HepG2 (cell line): ENCODE measurements around the gene FLRT3. TPM values are rescaled to one million over a fixed set of nuclear protein-coding genes. Genes with fewer than 3 reads are reported as not detected.
A peak's percentile ranks its signal among the peaks of the same experiment; 100 is the strongest.

Experiments
- AGO1 ChIP-seq: fragments of 200-400 bp; formaldehyde crosslinking; IDR thresholded peaks from 2 replicates; pipeline ENCODE4 v1.6.1; 2017; ENCODE audit warnings: mild to moderate bottlenecking, low read depth, low read length, moderate library complexity; ENCODE audit not compliant: poor library complexity, severe bottlenecking
- BCLAF1 ChIP-seq: fragments of 450-650 bp; IDR thresholded peaks from 2 replicates; pipeline ENCODE4 v1.6.1; 2017; ENCODE audit warnings: mild to moderate bottlenecking
- CAMTA2 ChIP-seq: sonication (generic); formaldehyde crosslinking; IDR thresholded peaks from 2 replicates; pipeline ENCODE4 v1.4.0; 2020; ENCODE audit warnings: mild to moderate bottlenecking, missing genetic modification reagents, borderline replicate concordance
- CBX1 ChIP-seq: IDR thresholded peaks from one replicate; pipeline ENCODE4 v1.6.1; 2016; ENCODE audit warnings: antibody characterized with exemption, low read depth
- E2F5 ChIP-seq: sonication (generic); formaldehyde crosslinking; conservative IDR thresholded peaks from 2 replicates; pipeline ENCODE4 v1.4.0; 2020; ENCODE audit warnings: missing genetic modification reagents
- ETS1 ChIP-seq: sonication (generic); formaldehyde crosslinking; IDR thresholded peaks from 2 replicates; pipeline ENCODE4 v1.4.0; 2020; ENCODE audit warnings: missing genetic modification reagents
- HMG20A ChIP-seq: IDR thresholded peaks from 2 replicates; pipeline ENCODE4 v1.6.1; 2016; ENCODE audit warnings: borderline replicate concordance
- HOMEZ ChIP-seq: IDR thresholded peaks from 2 replicates; pipeline ENCODE4 v1.6.1; 2016; ENCODE audit warnings: low read depth
- KDM2A ChIP-seq: sonication (generic); formaldehyde crosslinking; IDR thresholded peaks from 2 replicates; pipeline ENCODE4 v1.4.0; 2020; ENCODE audit warnings: low read depth, missing genetic modification reagents, borderline replicate concordance
- KLF6 ChIP-seq: IDR thresholded peaks from 2 replicates; pipeline ENCODE4 v1.8.0; 2016; ENCODE audit warnings: missing biosample characterization, missing genetic modification reagents
- NCOA2 ChIP-seq: sonication (generic); formaldehyde crosslinking; IDR thresholded peaks from 2 replicates; pipeline ENCODE4 v1.8.0; 2022; ENCODE audit warnings: inconsistent platforms
- SMAD1 ChIP-seq: sonication (generic); formaldehyde crosslinking; IDR thresholded peaks from 2 replicates; pipeline ENCODE4 v1.4.0; 2020; ENCODE audit warnings: missing genetic modification reagents, low read depth, mild to moderate bottlenecking, borderline replicate concordance
- SP1 ChIP-seq, 2 experiments: fragments of 450-650 bp in 1 of 2; sonication (generic) in 1 of 2; formaldehyde crosslinking in 1 of 2; IDR thresholded peaks; 2 replicates each; pipeline versions ENCODE4 v1.4.0 to v1.6.1; 2016 to 2020; ENCODE audit warnings: missing genetic modification reagents in 1 of 2
- TBX2 ChIP-seq: sonication (generic); formaldehyde crosslinking; IDR thresholded peaks from 2 replicates; pipeline ENCODE4 v1.5.0; 2020; ENCODE audit warnings: missing genetic modification reagents, mild to moderate bottlenecking, borderline replicate concordance
- TCF7L2 ChIP-seq: IDR thresholded peaks from 2 replicates; pipeline ENCODE4 v1.6.1; 2011; ENCODE audit warnings: mild to moderate bottlenecking, low read depth, low read length, moderate library complexity
- ZC3H4 ChIP-seq: sonication (generic); formaldehyde crosslinking; IDR thresholded peaks from 2 replicates; pipeline ENCODE4 v1.4.0; 2020; ENCODE audit warnings: missing genetic modification reagents, borderline replicate concordance
- ZFAT ChIP-seq: sonication (generic); formaldehyde crosslinking; conservative IDR thresholded peaks from 2 replicates; pipeline ENCODE4 v1.8.1; 2023; ENCODE audit warnings: missing genetic modification reagents, inconsistent platforms
- ZNF337 ChIP-seq: sonication (generic); formaldehyde crosslinking; IDR thresholded peaks from 2 replicates; pipeline ENCODE4 v1.5.1; 2020; ENCODE audit warnings: missing genetic modification reagents, low read depth, mild to moderate bottlenecking, borderline replicate concordance
- ZNF530 ChIP-seq: sonication (generic); formaldehyde crosslinking; IDR thresholded peaks from 2 replicates; pipeline ENCODE4 v1.5.0; 2020; ENCODE audit warnings: low read depth, mild to moderate bottlenecking, missing genetic modification reagents
- ZNF543 ChIP-seq: sonication (generic); formaldehyde crosslinking; IDR thresholded peaks from 2 replicates; pipeline ENCODE4 v1.4.0; 2020; ENCODE audit warnings: mild to moderate bottlenecking, missing genetic modification reagents
- ZNF619 ChIP-seq: sonication (generic); formaldehyde crosslinking; IDR thresholded peaks from 2 replicates; pipeline ENCODE4 v1.4.0; 2020; ENCODE audit warnings: mild to moderate bottlenecking, missing genetic modification reagents
- ZNF775 ChIP-seq: sonication (generic); formaldehyde crosslinking; IDR thresholded peaks from 2 replicates; pipeline ENCODE4 v1.4.0; 2020; ENCODE audit warnings: missing genetic modification reagents, mild to moderate bottlenecking, moderate library complexity, borderline replicate concordance
- ZNF792 ChIP-seq: IDR thresholded peaks from 2 replicates; pipeline ENCODE4 v1.6.1; 2016
- polyA plus RNA-seq, 8 experiments: library from polyadenylated mRNA; depleted of rRNA in 3 of 8; stranded (reverse) in 7 of 8; unstranded in 1 of 8; fragments of >200 nt; fragmentation: Illumina TruSeq in 4 of 8; extraction: Trizol in 4 of 8; gene quantifications; 2 replicates each; pipeline versions ENCODE4 v1.2.1 to v1.2.3, GENCODE V29; 2011 to 2016; ENCODE audit warnings: low read depth in 4 of 8, missing spikeins in 1 of 8, mixed read lengths in 1 of 8; ENCODE audit not compliant: insufficient read depth in 1 of 8
- total RNA-seq, 5 experiments: library from RNA; depleted of rRNA; stranded (reverse); fragments of >200 nt; fragmentation: Illumina TruSeq; extraction: Trizol; gene quantifications; 2 replicates each; pipeline ENCODE4 v1.2.3, GENCODE V29; 2016; ENCODE audit warnings: low read depth in 1 of 5
- TF ChIP-seq, protein P1 (sequence below): sonication (generic); formaldehyde crosslinking; IDR thresholded peaks from 2 replicates; pipeline ENCODE4 v1.4.0; 2020; ENCODE audit warnings: missing genetic modification reagents

The FLRT3 gene
- total and polyA plus RNA-seq, 2 of the 13 experiments (the other 11 are each of a cell fraction or from before 2014, with no cell fraction given) = 0.44 to 5.3 TPM

DNA sequence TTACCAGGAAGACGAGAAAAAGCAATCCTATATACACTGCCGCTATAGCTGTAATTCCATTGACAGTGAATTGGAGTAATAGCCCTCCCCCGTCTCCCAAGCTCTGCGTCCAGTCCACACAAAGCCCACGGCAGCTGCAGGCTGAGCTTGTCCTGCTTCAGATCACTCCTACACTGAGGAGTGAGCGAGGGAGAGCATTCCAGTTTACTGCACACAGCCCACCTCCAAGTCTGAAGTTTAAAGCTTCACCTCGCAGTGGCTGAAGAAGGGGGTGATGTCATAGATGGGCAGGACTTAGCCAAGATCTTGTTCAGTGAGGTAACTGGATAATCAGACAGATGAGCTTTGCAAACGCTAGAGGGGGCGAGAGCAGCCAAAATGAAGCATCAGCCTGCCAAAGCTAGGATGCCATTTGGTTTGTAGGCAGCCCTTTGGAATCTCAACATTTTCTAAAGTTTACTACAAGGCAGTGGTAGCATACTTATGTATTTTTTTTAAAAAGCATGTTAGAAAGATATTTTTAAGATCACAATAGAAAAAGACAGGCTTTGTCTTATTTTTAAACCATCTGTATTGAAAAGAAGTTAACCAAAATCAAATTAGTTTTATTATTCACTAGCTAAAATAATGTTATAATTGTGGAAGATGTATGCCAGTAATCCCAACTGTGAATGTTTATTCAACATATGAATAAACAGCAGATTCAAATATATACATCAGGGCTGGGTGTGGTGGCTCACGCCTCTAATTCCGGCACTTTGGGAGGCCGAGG, at the start of gene FLRT3 (continued):
- TF ChIP-seq ZNF543 (CRISPR knock-in tag) = no peak
- peak; percentile 52 for TF ChIP-seq KDM2A (CRISPR knock-in tag)
- TF ChIP-seq ETS1 (CRISPR knock-in tag) = no peak
- TF ChIP-seq HMG20A (CRISPR knock-in tag) = peak; percentile 25; the same call in 1 of the 2 replicates
- no peak for TF ChIP-seq ZNF619
- no peak for TF ChIP-seq ZFAT (CRISPR knock-in tag)
- TF ChIP-seq, protein P1, sequence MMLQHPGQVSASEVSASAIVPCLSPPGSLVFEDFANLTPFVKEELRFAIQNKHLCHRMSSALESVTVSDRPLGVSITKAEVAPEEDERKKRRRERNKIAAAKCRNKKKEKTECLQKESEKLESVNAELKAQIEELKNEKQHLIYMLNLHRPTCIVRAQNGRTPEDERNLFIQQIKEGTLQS (CRISPR knock-in tag) = peak; percentile 78
- TF ChIP-seq TBX2 (CRISPR knock-in tag) = no peak
- TF ChIP-seq CAMTA2 (CRISPR knock-in tag) = no peak
- TF ChIP-seq HOMEZ (CRISPR knock-in tag) = peak; percentile 92
- peak; percentile 67; the same call in 1 of the 2 replicates for TF ChIP-seq KLF6 (CRISPR knock-in tag)
- TF ChIP-seq ZNF792 = no peak
- no peak for TF ChIP-seq ZNF775 (CRISPR knock-in tag)
- peak; percentile 44 for TF ChIP-seq CBX1
- TF ChIP-seq NCOA2 (CRISPR knock-in tag) = no peak
- TF ChIP-seq AGO1 = no peak
- no peak for TF ChIP-seq ZC3H4 (CRISPR knock-in tag)
- TF ChIP-seq SMAD1 (CRISPR knock-in tag) = no peak
- no peak for TF ChIP-seq BCLAF1
- TF ChIP-seq TCF7L2 = no peak
- TF ChIP-seq SP1 (IDR thresholded peaks at IDR 0.05) = no peak
- TF ChIP-seq SP1 (CRISPR knock-in tag; IDR thresholded peaks at IDR 0.05) = peak; percentile 39; the same call in 1 of the 2 replicates
- no peak for TF ChIP-seq E2F5
- no peak for TF ChIP-seq ZNF337
- TF ChIP-seq ZNF530 (CRISPR knock-in tag) = no peak
